ENCODE measurements around the gene DNAH6.

DNA sequence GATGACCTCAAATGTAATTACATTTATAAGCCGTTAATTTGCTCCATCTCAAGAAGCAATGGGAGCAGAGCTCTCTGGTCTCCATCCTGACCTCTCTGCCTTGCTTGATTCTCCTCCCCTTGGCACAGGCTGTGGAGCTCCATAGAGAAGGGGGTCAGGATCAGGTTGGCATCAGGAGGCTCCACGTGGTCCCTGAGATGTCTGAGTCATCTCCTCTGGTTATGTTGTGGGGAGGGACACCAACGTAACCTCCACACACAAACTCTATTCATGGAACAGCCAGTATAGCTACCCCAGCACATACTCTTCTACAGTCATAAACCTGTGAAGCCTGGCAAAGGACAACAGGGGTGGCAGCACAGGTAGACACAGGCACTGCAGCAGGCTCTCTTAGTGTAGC lies 335.6 kb downstream of the DNAH6 start:
- TF ChIP-seq EP300 (IDR thresholded peaks at IDR 0.05; ENCODE audit: borderline replicate concordance in 1 of 2, low read depth in 2 of 2, low read length in 2 of 2) (no peak), POLR2A (IDR thresholded peaks at IDR 0.05; ENCODE audit: control extremely low read depth in 1 of 2, low read depth in 2 of 2, low read length in 2 of 2) (no peak), POLR2AphosphoS5 (IDR thresholded peaks at IDR 0.05; ENCODE audit: low read depth, low read length) (no peak), KDM1A (IDR thresholded peaks at IDR 0.05; ENCODE audit: borderline replicate concordance, low read length) (no peak), BRCA1 (IDR thresholded peaks at IDR 0.05; ENCODE audit: low read depth, low read length) (no peak), CBX5 (IDR thresholded peaks at IDR 0.05; ENCODE audit: low read depth, low read length) (no peak), GTF2F1 (IDR thresholded peaks at IDR 0.05; ENCODE audit: borderline replicate concordance, low read depth, low read length) (no peak), CHD2 (IDR thresholded peaks at IDR 0.05; ENCODE audit: low read length) (no peak), TCF12 (IDR thresholded peaks at IDR 0.05; ENCODE audit: low read depth, low read length) (no peak), MAFK (IDR thresholded peaks at IDR 0.05; ENCODE audit: low read depth, low read length) (no peak)
- TF ChIP-seq, protein P1, sequence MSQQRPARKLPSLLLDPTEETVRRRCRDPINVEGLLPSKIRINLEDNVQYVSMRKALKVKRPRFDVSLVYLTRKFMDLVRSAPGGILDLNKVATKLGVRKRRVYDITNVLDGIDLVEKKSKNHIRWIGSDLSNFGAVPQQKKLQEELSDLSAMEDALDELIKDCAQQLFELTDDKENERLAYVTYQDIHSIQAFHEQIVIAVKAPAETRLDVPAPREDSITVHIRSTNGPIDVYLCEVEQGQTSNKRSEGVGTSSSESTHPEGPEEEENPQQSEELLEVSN (IDR thresholded peaks at IDR 0.05) = no peak
- TF ChIP-seq, protein P2, sequence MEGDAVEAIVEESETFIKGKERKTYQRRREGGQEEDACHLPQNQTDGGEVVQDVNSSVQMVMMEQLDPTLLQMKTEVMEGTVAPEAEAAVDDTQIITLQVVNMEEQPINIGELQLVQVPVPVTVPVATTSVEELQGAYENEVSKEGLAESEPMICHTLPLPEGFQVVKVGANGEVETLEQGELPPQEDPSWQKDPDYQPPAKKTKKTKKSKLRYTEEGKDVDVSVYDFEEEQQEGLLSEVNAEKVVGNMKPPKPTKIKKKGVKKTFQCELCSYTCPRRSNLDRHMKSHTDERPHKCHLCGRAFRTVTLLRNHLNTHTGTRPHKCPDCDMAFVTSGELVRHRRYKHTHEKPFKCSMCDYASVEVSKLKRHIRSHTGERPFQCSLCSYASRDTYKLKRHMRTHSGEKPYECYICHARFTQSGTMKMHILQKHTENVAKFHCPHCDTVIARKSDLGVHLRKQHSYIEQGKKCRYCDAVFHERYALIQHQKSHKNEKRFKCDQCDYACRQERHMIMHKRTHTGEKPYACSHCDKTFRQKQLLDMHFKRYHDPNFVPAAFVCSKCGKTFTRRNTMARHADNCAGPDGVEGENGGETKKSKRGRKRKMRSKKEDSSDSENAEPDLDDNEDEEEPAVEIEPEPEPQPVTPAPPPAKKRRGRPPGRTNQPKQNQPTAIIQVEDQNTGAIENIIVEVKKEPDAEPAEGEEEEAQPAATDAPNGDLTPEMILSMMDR (IDR thresholded peaks at IDR 0.05; ENCODE audit: control extremely low read depth in 1 of 3, insufficient read depth in 1 of 3, low read depth in 1 of 3, low read length in 3 of 3) = no peak
- TF ChIP-seq, protein P3, sequence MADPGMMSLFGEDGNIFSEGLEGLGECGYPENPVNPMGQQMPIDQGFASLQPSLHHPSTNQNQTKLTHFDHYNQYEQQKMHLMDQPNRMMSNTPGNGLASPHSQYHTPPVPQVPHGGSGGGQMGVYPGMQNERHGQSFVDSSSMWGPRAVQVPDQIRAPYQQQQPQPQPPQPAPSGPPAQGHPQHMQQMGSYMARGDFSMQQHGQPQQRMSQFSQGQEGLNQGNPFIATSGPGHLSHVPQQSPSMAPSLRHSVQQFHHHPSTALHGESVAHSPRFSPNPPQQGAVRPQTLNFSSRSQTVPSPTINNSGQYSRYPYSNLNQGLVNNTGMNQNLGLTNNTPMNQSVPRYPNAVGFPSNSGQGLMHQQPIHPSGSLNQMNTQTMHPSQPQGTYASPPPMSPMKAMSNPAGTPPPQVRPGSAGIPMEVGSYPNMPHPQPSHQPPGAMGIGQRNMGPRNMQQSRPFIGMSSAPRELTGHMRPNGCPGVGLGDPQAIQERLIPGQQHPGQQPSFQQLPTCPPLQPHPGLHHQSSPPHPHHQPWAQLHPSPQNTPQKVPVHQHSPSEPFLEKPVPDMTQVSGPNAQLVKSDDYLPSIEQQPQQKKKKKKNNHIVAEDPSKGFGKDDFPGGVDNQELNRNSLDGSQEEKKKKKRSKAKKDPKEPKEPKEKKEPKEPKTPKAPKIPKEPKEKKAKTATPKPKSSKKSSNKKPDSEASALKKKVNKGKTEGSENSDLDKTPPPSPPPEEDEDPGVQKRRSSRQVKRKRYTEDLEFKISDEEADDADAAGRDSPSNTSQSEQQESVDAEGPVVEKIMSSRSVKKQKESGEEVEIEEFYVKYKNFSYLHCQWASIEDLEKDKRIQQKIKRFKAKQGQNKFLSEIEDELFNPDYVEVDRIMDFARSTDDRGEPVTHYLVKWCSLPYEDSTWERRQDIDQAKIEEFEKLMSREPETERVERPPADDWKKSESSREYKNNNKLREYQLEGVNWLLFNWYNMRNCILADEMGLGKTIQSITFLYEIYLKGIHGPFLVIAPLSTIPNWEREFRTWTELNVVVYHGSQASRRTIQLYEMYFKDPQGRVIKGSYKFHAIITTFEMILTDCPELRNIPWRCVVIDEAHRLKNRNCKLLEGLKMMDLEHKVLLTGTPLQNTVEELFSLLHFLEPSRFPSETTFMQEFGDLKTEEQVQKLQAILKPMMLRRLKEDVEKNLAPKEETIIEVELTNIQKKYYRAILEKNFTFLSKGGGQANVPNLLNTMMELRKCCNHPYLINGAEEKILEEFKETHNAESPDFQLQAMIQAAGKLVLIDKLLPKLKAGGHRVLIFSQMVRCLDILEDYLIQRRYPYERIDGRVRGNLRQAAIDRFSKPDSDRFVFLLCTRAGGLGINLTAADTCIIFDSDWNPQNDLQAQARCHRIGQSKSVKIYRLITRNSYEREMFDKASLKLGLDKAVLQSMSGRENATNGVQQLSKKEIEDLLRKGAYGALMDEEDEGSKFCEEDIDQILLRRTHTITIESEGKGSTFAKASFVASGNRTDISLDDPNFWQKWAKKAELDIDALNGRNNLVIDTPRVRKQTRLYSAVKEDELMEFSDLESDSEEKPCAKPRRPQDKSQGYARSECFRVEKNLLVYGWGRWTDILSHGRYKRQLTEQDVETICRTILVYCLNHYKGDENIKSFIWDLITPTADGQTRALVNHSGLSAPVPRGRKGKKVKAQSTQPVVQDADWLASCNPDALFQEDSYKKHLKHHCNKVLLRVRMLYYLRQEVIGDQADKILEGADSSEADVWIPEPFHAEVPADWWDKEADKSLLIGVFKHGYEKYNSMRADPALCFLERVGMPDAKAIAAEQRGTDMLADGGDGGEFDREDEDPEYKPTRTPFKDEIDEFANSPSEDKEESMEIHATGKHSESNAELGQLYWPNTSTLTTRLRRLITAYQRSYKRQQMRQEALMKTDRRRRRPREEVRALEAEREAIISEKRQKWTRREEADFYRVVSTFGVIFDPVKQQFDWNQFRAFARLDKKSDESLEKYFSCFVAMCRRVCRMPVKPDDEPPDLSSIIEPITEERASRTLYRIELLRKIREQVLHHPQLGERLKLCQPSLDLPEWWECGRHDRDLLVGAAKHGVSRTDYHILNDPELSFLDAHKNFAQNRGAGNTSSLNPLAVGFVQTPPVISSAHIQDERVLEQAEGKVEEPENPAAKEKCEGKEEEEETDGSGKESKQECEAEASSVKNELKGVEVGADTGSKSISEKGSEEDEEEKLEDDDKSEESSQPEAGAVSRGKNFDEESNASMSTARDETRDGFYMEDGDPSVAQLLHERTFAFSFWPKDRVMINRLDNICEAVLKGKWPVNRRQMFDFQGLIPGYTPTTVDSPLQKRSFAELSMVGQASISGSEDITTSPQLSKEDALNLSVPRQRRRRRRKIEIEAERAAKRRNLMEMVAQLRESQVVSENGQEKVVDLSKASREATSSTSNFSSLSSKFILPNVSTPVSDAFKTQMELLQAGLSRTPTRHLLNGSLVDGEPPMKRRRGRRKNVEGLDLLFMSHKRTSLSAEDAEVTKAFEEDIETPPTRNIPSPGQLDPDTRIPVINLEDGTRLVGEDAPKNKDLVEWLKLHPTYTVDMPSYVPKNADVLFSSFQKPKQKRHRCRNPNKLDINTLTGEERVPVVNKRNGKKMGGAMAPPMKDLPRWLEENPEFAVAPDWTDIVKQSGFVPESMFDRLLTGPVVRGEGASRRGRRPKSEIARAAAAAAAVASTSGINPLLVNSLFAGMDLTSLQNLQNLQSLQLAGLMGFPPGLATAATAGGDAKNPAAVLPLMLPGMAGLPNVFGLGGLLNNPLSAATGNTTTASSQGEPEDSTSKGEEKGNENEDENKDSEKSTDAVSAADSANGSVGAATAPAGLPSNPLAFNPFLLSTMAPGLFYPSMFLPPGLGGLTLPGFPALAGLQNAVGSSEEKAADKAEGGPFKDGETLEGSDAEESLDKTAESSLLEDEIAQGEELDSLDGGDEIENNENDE (IDR thresholded peaks at IDR 0.05; ENCODE audit: insufficient replicate concordance, low read length) = no peak
